Natural killer cell (primary cell): ENCODE measurements around the gene ZDHHC1. TPM values are rescaled to one million over a fixed set of nuclear protein-coding genes. Genes with fewer than 3 reads are reported as not detected.

Experiments used
- ATAC-seq, 3 donors: fragments of 150-1000 bp in 2 of 3; fragments of 200-7000 bp in 1 of 3; cut with Tn5 transposase; 1 replicate in 1 of 3; 2 replicates in 2 of 3; pipeline ENCODE4 v1.10.0; 2021; ENCODE audit warnings: mild to moderate bottlenecking in 2 of 3, moderate library complexity in 2 of 3
- DNase-seq, 2 donors: peaks; one replicate each; pipeline versions ENCODE4 v3.0.0 to v3.0.0-alpha.2; 2013 to 2021; ENCODE audit warnings: mixed read lengths in 1 of 2
- H3K27ac ChIP-seq: one replicate; pipeline ENCODE4 v1.5.1; 2013; ENCODE audit warnings: mild to moderate bottlenecking, low read length
- H3K27me3 ChIP-seq: one replicate; pipeline ENCODE4 v1.6.1; 2013; ENCODE audit warnings: low read length; ENCODE audit not compliant: control insufficient read depth, insufficient read depth
- H3K36me3 ChIP-seq: one replicate; pipeline ENCODE4 v1.6.1; 2013; ENCODE audit warnings: low read length; ENCODE audit not compliant: control insufficient read depth, insufficient read depth
- H3K4me1 ChIP-seq: one replicate; pipeline ENCODE4 v1.6.1; 2013; ENCODE audit warnings: low read length; ENCODE audit not compliant: control insufficient read depth, insufficient read depth
- H3K4me3 ChIP-seq: one replicate; pipeline ENCODE4 v1.5.1; 2013; ENCODE audit warnings: low read length
- H3K9me3 ChIP-seq: one replicate; pipeline ENCODE4 v1.6.1; 2013; ENCODE audit warnings: low read length; ENCODE audit not compliant: control insufficient read depth, insufficient read depth
- H3K27ac Mint-ChIP-seq, 2 donors: one replicate each; pipeline ENCODE4 v1.8.0; 2022; ENCODE audit warnings: mild to moderate bottlenecking in 2 of 2, mixed read lengths in 2 of 2, moderate library complexity in 1 of 2
- H3K27me3 Mint-ChIP-seq, 2 donors: one replicate each; pipeline ENCODE4 v1.8.0; 2022; ENCODE audit warnings: low read depth in 2 of 2, mixed read lengths in 2 of 2
- H3K36me3 Mint-ChIP-seq: one replicate; pipeline ENCODE4 v1.8.0; 2022; ENCODE audit warnings: mixed read lengths
- H3K4me1 Mint-ChIP-seq, 2 donors: one replicate each; pipeline ENCODE4 v1.8.0; 2022; ENCODE audit warnings: mixed read lengths in 2 of 2
- H3K4me3 Mint-ChIP-seq: one replicate; pipeline ENCODE4 v1.8.0; 2022; ENCODE audit warnings: mild to moderate bottlenecking, moderate library complexity, mixed read lengths
- H3K9me3 Mint-ChIP-seq, 2 donors: one replicate each; pipeline ENCODE4 v1.8.0; 2022; ENCODE audit warnings: mixed read lengths in 2 of 2
- WGBS: methylation state at CpG from one replicate; pipeline ENCODE4 v1.1.7; 2013; ENCODE audit warnings: missing lambda C conversion rate; ENCODE audit not compliant: insufficient coverage; 5-methylcytosine and 5-hydroxymethylcytosine counted together
- intact Hi-C: fragments of 100-400 bp; cut with micrococcal nuclease; formaldehyde crosslinking; loops from one replicate; pipeline ENCODE4 v1.14.2; 2022
- total RNA-seq, 4 donors: library from RNA; stranded (reverse); fragments of 120-200 nt in 1 of 4; gene quantifications; one replicate each; pipeline versions ENCODE4 v1.2.3 to v1.2.4, GENCODE V29; 2013 to 2022
- TF ChIP-seq, protein P1 (sequence below): fragments of 200-600 bp; IDR thresholded peaks from one replicate; pipeline ENCODE4 v1.8.0; 2022; ENCODE audit warnings: antibody characterized with exemption

Gene ZDHHC1
- total RNA-seq, 3 donors from 2014 or later (not counting 1 experiment from before 2014, with no cell fraction given) = 0.88 to 2.5 (median 1.8) TPM

DNA sequence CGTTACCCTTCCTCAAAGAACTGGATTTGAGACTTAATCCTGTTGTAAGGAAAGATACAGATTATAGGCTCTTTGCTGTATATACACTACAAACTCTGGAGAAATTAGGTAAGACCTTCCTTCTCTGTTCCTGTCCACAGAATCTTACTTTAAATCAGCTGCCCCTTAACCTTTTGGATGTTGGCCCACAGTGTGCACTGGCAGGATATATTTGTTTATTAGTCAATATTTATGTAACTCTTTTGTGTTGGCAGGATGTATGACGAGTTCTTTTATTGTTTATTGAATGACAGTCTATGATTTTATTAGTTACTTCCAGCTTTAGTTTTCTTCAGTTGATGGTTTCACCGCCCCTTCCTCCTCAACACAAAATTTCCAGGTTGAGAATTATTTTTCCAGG is 69.9 kb downstream of the ZDHHC1 start:
- DNase-seq (no peak), ATAC-seq (no peak)
- H3K9me3 Mint-ChIP-seq = no peaks in the 10 kb centered on the region
- no peak overlapping the region for H3K27ac Mint-ChIP-seq
- no peaks in the 10 kb centered on the region for H3K4me1 Mint-ChIP-seq
- TF ChIP-seq, protein P1, sequence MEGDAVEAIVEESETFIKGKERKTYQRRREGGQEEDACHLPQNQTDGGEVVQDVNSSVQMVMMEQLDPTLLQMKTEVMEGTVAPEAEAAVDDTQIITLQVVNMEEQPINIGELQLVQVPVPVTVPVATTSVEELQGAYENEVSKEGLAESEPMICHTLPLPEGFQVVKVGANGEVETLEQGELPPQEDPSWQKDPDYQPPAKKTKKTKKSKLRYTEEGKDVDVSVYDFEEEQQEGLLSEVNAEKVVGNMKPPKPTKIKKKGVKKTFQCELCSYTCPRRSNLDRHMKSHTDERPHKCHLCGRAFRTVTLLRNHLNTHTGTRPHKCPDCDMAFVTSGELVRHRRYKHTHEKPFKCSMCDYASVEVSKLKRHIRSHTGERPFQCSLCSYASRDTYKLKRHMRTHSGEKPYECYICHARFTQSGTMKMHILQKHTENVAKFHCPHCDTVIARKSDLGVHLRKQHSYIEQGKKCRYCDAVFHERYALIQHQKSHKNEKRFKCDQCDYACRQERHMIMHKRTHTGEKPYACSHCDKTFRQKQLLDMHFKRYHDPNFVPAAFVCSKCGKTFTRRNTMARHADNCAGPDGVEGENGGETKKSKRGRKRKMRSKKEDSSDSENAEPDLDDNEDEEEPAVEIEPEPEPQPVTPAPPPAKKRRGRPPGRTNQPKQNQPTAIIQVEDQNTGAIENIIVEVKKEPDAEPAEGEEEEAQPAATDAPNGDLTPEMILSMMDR = no peak
- Histone ChIP-seq H3K27ac (no peak overlapping the region), H3K4me1 (no peaks in the 10 kb centered on the region), H3K4me3 (no peak overlapping the region), H3K36me3 (no peaks in the 10 kb centered on the region), H3K9me3 (no peaks in the 10 kb centered on the region), H3K27me3 (no peaks in the 10 kb centered on the region)
- intact Hi-C loops = no loop called here
- no peaks in the 10 kb centered on the region for H3K36me3 Mint-ChIP-seq
- WGBS = 100% methylated on average over 1 of the region's 3 CpGs
- H3K27me3 Mint-ChIP-seq = no peaks in the 10 kb centered on the region
- H3K4me3 Mint-ChIP-seq = no peak overlapping the region

DNA sequence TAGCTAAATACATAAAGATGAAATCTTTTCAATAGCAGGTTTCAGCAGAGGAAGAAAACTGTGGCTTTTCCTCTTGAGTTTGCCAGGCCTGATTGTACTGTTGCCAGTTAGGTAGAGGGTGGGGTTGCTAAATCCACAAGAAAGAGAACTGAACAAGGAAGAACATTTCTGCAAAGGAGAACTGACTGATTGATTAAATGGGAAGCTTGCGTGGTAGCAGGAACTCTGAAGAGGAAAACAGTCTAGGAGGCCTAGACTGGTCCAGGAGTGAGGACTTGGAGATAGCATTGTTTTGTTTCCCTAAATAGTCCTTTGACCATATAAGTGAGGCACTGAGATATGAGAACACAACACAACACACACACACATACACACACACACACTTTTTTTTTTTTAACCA is 70.9 kb downstream of the ZDHHC1 start:
- Histone ChIP-seq H3K27ac (no peak overlapping the region), H3K9me3 (no peaks in the 10 kb centered on the region), H3K36me3 (no peaks in the 10 kb centered on the region), H3K4me3 (no peak overlapping the region), H3K4me1 (no peaks in the 10 kb centered on the region), H3K27me3 (no peaks in the 10 kb centered on the region)
- Mint-ChIP-seq H3K36me3 (no peaks in the 10 kb centered on the region), H3K4me3 (no peak overlapping the region), H3K4me1 (no peaks in the 10 kb centered on the region), H3K27ac (no peak overlapping the region), H3K27me3 (no peaks in the 10 kb centered on the region), H3K9me3 (no peaks in the 10 kb centered on the region)
- TF ChIP-seq, protein P1 = no peak
- WGBS = 100% methylated on average over 1 of the region's 1 CpG
- ATAC-seq (no peak), DNase-seq (no peak)
- intact Hi-C loops = no loop called here

Other genes starting within 250 kb of the ZDHHC1 start
- gene NOL3, start 245.9 kb downstream of the ZDHHC1 start, total RNA-seq = 1 to 10 TPM in 2 of 3 donors, under 1 TPM in 1; 0.88 to 1.3 (median 1.3) TPM
- gene MATCAP1, start 232.5 kb downstream of the ZDHHC1 start, total RNA-seq = 10 to 100 TPM in 2 of 3 donors, 1 to 10 TPM in 1; 7.2 to 12.6 (median 10.9) TPM
- gene EXOC3L1, start 226.3 kb downstream of the ZDHHC1 start, total RNA-seq = not detected
- gene E2F4, start 224.3 kb downstream of the ZDHHC1 start, total RNA-seq = 10 to 100 TPM; 57.6 to 91.7 (median 74.5) TPM
- 1 to 10 TPM; 1.9 to 3.3 (median 2.3) TPM for gene ELMO3, start 217.3 kb downstream of the ZDHHC1 start, total RNA-seq
- 10 to 100 TPM; 34.5 to 39.2 (median 36.7) TPM for gene TMEM208, start 189.3 kb downstream of the ZDHHC1 start, total RNA-seq
- 10 to 100 TPM; 79.3 to 96.8 (median 89.2) TPM for gene FHOD1, start 169.0 kb downstream of the ZDHHC1 start, total RNA-seq
- 1 to 10 TPM; 1.2 to 2.6 (median 1.6) TPM for gene SLC9A5, start 167.5 kb downstream of the ZDHHC1 start, total RNA-seq
- 10 to 100 TPM in 1 of 3 donors, 1 to 10 TPM in 2; 6.8 to 14.7 (median 8.5) TPM for gene PLEKHG4, start 136.9 kb downstream of the ZDHHC1 start, total RNA-seq
- not detected for gene KCTD19, start 89.7 kb downstream of the ZDHHC1 start, total RNA-seq
- gene LRRC36, start 89.7 kb downstream of the ZDHHC1 start, total RNA-seq = not detected
- 1 to 10 TPM in 2 of 3 donors, under 1 TPM in 1; 0.66 to 3.0 (median 1.4) TPM for gene TPPP3, start 23.0 kb downstream of the ZDHHC1 start, total RNA-seq
- gene HSD11B2, start 14.6 kb upstream of the ZDHHC1 start, total RNA-seq = not detected
- 10 to 100 TPM; 76.0 to 84.9 (median 83.3) TPM for gene ATP6V0D1, start 64.7 kb upstream of the ZDHHC1 start, total RNA-seq
- gene AGRP, start 67.1 kb upstream of the ZDHHC1 start, total RNA-seq = under 1 TPM in 1 of 3 donors, not detected in 2; 0.50 TPM
- 100 to 1,000 TPM in 1 of 3 donors, 10 to 100 TPM in 2; 68.2 to 118 (median 74.8) TPM for gene RIPOR1, start 112.4 kb upstream of the ZDHHC1 start, total RNA-seq
- 10 to 100 TPM; 61.4 to 76.7 (median 63.6) TPM for gene CTCF, start 146.0 kb upstream of the ZDHHC1 start, total RNA-seq
- gene CARMIL2, start 228.7 kb upstream of the ZDHHC1 start, total RNA-seq = 10 to 100 TPM; 46.4 to 64.0 (median 61.5) TPM
- gene ACD, start 243.8 kb upstream of the ZDHHC1 start, total RNA-seq = 10 to 100 TPM; 34.4 to 58.0 (median 43.2) TPM
- gene PARD6A, start 244.5 kb upstream of the ZDHHC1 start, total RNA-seq = 1 to 10 TPM; 3.1 to 4.4 (median 3.3) TPM